GM19023 (cell line): ENCODE results near the gene MROH2A.

ENCODE experiments used
- ATAC-seq: cut with Tn5 transposase; IDR thresholded peaks from one replicate; pipeline ENCODE4 v1.9.1; 2021; ENCODE audit warnings: mild to moderate bottlenecking, moderate library complexity; ENCODE audit not compliant: unreplicated experiment

The MROH2A gene

DNA sequence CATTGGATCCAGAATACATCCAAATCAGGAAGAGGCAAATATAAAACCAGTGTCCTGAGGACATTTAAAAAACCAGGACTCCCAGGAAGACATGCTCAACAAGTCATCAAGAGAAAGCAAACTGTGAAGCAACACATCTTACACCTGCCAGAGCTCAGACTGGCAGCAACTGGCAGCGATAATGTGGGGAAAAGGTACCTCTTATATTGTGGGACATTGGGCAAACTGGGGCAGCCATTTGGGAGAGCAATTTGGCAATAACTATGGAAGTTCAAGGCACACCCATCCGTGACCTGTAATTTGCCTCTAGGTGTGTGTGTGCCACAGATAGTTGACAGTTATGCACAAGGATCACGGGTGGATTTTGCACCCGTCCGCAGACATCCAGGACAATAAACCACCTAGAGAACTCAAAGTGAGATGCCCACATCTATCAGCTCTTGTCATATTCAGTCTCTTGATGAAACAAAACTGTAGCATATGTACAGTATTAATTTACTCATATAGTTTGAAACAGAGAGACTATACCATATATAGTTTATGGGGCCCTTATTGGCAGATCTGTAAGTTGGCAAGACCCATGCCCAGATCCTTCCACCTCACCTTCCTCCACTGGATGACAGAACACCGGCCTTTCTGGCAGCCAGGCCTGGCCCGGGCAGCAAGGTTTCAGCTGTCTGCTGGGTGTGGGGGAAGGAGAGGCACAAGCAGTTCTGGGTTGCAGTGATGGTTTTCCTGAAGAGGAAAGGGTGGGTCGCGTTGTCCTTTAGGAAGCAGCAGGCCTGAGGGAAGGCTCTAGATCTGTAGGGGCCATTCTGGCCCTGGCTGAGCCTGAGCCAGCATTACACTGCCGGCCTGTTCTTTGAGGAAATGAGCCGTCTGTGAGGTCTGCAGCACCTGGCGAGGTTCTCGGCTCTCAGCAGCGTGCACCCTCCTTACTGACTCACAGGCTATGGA lies 57.4 kb downstream of the MROH2A start:
- ATAC-seq, result no peak

DNA sequence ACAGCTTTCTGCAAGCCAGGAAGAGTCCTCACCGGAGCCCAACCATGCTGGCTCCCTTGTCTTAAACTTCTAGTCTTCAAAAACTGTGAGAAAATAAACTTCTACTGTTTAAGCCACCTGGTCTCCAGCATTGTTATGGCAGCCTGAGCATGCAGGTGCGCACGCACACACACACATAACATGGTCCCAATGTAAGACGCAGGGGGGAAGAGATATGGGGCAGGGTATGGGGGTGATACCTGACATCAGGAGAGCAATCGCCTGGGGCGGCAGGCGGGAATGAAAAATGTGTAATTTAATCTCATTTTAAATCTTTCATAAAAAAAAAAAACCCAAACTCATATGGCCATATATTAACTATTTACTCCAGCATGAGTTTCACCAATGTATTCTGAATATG lies 58.2 kb downstream of the MROH2A start:
- no peak for ATAC-seq

DNA sequence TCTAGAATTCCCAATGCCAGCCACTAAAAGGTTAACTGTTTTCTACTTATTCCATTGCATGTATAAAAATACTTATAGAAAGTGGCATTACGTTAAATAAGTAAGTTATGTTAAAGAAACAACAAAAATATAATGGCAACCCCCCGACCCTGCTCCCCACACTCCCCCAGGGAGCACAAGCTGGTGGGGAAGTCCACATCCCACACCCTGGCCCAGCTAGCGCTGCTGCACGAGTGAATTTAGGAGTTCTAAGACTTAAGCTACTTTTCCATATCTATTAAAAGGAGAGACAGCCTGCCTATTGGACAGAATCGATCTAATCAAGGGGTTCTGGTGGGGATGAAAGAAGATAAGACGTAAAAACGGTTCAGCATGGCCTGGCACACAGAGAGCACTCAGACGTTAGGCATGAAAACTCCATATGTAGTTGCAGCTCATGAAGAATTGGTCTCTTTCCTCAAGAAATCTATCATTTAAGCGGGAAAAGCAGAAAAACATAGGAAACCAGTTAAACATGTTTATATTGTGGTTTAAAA lies 59.6 kb downstream of the MROH2A start:
- no peak for ATAC-seq

DNA sequence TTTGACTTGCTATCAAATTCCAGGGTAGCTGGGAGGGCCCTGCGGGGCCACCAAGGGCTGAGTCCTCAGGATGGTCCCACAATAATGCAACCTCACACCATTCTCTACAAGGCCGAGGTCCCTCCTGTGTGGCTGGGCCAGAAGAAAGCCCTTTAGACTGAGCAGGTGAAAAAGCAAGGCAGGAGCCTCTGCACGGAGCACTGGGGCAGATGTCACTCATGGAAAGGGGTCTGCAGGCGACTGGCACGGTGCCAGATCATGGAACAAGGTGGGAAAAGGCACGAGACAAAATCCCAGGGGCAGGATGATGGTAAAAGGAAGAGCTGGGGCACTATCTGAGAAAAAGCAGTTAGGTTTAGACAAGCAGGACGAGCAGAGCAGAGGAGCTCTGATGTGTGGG lies 60.1 kb downstream of the MROH2A start:
- no peak for ATAC-seq

DNA sequence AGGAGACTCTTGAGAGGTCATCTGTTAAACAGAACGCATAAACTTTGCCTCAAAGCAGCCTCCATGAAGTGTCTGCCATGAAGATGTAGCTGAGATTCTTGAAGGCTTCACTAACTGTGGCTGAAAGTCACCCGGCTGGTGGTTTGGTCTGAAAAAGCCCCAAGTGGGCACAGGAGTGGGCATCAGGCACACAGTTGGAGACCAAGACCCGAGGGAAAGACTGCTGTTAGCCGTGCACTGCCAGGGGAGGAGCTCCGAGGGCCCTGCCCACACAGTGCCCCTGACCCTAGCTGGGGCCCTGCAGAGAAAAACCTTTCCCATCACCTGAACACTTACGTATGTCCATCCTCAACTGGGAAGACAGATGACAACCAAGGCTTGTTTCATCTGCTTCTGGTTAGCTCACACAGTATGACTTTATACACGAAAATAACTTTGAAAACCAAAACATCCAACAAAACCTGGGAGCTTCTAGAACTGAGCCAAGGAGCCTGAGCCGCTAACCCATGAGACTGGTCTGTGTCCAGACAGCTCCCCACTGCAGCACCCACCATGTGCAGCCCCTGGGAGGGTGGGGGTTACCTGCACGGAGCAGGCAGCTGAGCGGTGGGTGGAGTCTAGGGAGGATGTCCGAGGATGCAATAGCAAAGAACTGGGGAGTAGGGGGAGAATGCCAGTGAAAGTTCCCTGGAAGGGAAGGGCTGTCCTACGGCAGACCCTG lies 60.8 kb downstream of the MROH2A start:
- ATAC-seq, result no peak

DNA sequence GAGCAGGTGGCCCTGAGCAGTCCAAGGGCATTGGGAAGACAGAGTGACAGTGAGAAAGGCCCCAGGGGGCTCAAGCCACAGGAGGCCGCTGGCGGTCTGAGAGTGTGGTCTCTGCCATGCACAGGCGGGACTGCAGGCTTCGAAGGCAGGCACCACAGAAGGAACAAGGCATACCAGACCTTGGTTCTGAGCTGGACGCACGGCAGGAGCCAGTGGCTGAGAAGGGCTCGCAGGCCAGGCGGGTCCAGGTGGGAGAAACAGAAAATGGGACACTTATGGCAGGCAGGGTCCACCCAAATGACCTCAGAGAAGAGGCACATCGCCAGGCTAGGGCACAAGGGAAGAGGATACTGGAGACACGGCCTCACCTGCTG lies 61.3 kb downstream of the MROH2A start:
- ATAC-seq, result no peak

DNA sequence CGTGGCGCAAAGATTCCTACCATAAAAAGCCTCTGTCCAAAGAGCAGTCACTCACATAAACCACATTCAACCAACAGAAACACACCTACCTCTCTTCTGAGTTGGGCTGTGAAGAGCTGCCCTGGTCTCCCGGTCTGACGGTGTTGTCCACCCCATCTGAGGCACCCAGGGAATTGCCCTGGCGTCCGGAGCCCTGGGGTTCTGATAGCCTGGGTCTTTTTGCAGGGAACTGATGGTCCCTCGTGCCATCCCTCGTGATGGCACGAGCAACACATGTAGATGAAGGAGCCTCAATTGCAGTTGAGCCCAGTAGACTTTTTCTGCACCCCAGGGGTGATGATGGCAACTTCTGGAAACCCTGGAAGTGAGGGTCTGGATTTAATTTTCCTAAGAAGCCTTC lies 62.4 kb downstream of the MROH2A start:
- no peak for ATAC-seq

DNA sequence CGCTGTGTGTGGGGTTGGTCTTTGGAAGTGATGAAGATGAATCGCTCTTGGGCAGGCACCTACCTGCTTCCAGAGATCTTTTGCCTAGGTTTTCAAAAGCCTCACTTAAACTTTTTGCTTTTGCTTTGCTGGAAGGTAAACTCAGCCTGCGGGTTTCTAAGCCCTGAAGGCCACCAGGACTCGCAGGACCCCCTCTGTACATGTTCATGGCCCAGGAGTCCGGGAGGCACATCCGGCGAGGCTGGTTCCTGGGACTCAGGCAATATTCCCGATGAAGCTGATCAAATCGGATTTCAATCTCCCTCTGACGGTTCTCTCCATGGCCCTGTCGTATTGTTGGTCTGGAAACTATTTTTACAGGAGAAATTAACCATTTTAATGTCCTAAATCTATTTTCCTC lies 63.1 kb downstream of the MROH2A start:
- ATAC-seq, result no peak

DNA sequence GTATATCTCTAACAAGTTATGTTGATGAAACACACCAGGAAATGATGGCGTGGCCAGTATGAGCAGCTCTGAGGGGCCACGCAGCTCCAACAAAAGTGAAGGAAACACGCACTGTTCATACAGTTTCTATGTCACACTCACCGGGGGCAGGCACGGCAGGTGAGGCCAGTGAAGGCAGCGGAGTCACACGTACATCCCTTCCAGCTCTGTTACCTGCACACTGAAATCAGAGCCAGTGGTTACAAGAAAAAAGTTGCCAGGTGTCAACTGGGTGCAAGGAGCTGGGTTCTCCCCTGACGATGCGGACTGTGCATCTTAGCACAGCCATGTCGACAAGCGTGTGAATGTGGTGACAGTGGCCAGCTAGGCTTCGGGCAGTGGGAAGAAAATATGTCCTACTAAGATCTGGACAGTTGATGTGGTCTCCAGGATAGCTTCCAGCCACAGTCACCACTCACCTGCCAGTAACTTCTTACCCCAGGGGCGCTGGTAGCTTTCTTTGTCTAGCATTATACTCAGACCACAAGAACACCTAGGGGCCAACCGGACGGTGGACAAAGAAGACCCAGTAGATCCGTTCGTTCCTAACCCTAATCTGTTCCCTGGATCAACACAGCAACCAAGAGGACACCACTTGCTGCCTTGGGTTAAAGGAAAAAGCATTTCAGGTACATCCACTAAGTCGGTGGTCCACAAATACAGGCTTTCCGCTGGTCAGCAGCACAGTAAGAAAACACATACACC lies 66.1 kb downstream of the MROH2A start:
- ATAC-seq, result no peak

DNA sequence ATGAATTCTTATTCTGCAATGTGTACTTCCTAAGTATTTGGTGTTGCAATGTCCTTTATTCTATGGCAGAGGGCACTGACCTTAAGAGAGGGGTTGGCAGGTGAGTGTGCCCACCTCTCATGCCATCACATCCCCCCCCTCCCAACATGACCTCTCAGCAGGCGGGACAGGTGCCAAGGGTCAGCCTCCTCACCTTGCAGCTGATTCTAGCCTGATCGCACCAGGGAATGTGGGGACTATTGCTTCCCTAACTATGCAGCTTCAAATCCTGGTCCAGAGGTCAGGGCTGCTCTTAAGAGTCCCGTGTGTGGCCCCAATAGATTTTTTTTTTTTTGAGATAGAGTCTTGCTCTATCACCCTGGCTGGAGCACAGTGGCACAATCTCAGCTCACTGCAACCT lies 66.7 kb downstream of the MROH2A start:
- ATAC-seq, result no peak

DNA sequence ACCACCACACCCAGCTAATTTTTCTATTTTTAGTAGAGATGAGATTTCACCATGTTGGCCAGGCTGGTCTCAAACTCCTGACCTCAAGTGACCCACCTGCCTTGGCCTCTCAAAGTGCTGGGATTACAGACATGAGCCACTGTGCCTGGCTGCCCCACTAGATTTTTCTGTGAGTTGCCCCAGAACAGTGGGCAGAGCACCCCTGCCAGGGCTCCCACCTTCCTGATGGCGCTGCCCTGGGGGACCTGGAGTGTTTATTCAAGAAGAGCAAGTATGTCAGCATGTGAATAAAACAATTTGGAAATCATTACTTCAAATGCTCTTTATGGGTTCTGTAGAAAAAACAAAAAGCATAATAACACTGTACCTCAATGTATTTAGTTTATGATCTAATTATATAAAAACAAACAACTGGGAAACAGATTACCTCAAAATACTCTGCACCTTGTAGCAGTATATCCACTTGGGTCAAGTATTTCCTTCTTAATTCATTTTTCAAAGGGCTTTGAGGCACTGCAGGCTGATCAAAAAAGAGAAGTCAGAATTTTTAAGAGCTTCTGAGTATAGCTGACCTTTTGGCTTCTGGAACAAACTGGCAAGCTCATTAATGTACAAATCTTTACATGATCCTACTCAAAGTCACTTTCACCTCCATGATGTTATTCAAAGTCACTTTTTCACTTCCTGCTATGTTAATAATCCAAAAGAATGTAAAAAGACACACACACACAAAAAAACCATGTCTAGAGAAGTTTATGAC lies 67.4 kb downstream of the MROH2A start:
- ATAC-seq, result no peak

DNA sequence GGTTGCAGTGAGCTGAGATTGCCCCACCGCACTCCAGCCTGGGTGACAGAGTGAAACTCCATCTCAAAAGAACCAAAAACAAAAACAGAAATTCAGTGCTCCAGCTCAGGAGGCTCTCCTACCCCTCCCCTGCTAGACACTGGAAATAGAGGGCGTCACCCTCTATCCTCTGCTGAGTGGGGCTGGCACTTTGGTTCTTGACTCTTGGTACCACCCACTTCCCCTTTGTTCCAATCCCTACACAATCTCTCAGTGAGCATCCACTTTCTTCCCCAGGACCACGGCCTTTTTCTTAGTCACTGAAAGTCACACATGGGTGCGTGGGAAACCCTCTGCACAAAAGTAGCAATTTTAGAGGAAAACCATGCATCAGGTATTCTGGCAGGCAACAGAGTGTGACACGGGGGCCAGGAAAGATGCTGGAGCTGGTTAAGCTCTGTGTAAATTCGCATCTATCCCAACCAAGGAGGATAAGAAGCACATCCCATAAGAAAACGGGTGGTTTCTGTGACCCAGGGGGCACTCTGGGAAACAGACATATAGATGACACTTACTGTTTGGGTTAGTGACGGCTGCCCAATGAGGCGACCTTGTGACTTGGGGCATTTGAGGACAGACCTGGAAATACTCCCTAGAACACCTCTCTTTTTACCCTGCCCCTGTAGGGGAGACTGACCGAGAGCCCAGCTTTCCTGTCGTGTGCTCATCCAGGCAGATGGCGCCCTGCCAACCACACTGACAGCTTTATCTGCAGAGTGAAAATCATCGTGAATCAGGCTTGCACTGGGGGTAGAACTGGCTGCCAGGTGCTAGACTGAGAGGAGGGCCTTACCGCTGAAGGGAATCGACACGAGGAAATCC lies 68.5 kb downstream of the MROH2A start:
- ATAC-seq, result no peak

DNA sequence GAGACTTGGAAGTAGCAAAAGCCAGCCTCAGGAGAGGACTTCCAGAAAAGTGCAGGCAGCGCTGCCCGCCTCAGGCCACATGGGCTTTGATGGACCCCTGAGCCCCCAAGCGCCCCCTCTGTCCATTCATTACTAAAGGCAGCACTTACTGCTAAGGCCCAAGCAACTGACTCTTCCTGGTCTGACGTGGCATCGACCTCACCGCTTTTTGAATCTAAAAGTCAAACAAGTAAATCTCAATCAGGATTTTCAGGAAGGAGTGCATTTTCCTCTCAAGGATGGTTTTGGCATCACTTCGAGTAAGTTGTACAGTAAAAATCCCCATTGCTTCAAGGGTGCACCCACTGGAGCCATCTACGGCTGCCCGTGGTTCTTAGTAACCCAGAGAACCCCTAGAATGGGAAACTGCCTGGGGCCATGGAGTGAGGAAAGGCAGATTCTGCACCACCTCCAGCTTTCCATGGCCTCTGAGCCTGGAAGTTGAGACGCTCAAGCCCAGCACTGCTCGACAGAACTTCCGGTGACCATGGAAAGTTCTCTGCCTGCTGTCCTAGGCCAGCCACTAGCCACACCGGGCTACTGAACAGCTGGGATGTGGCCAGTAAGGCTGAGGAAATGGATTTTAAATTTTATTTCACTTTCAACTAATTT lies 69.2 kb downstream of the MROH2A start:
- no peak for ATAC-seq

DNA sequence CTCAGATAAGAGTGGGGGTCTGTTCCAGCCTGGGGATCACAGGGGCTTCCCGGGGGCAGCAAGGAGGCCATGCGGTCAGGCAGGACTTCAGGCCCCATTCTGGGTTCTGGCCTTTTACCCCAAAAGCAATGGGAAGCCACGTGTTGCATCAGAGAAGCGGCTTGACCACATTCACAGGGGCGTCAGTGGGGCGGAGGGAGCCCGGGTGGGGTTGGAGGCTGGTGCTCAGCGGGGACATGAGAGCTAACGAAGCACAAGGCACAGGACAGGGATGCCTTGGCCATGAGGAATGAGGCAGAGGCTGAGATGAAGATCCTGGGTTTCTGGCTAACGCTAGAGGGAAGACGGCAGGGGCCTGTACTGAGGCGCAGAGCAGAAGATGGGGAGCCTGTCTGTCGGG lies 70.1 kb downstream of the MROH2A start:
- no peak for ATAC-seq

DNA sequence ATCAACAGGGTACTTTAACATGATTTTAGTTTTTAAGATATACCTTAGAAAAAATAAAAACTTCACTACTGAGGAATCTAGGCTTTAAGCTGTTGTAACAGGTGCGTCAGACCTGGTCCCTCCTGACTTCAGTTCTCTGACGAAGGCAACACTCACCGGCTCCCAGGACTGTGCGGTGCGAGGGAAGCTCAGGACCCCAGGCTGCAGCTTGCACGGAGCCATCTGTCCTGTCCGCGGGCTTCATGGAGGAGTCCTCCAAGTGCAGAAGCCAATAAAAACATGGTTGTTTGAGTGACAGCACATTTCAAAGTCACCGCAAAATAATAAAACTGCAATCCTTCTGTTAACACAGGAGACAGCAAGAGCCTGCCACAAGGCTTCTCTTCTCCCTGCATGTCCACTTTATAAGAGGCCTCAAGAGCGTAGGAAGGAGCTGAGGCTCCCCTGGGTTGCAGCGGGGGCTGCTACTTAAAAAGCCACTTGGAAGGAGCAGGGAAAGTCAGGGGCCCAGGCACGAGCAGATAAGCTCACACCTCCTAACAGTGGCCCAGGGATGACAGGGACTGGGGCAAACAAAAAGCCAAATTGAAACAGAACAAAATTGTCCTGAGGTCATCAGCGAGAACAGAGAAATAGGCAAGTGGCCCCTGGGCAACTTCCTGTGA lies 71.6 kb downstream of the MROH2A start:
- ATAC-seq, result no peak

DNA sequence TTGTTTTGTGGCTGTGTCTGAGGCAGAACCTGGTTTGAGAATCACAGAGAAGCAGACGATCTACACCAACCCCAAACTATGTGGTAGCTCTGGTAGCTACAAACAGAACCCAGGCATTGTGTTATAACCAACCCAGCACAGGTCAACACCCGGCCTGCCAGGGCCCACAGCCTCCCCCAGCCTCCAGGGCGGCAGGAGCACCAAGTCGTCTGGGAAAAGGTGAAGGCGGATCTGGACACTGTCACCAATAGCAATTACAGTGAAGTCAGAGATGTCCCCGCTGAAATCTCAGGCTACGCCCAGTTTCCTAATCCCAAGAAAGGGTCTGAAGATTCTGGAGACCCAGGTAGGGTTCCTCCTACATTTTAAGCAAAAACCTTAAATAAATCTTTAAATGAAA lies 72.6 kb downstream of the MROH2A start:
- ATAC-seq, result no peak

DNA sequence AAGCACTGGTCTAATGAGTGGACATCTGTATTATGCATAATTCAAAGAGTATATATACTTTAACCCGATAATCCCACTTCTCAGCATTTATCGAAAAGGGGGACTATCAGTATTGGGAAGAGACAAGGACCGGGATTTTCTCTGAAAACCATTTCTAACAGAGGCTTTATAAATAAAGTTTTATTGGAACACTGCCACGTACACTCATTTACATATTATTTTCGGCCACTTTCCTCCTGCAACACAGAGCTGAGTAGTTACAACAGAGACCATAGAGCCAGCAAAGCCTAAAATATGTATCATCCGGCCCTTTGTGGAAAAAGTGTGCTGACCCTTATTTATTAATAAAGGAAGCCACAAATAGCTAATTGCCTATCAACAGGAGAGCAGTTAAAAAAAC lies 73.0 kb downstream of the MROH2A start:
- no peak for ATAC-seq

DNA sequence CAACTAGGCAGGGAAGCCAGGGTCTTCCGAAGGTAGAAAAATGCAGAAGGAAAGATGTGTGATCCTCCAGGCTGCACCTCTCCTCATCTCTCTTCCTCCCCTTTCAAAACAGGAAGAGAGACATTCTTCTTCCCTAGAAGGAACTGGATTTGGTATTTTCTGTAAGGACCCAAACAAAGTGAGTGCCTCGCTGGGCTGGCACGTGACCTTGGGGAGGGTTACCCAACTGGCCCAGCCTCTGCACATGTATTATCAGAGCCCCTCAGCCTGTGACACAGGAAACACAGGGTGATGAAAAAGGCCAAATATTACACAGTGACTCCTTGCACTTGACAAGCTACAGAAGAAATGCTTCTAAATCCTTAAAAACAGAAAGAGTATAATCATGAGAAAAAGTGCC lies 73.9 kb downstream of the MROH2A start:
- no peak for ATAC-seq

DNA sequence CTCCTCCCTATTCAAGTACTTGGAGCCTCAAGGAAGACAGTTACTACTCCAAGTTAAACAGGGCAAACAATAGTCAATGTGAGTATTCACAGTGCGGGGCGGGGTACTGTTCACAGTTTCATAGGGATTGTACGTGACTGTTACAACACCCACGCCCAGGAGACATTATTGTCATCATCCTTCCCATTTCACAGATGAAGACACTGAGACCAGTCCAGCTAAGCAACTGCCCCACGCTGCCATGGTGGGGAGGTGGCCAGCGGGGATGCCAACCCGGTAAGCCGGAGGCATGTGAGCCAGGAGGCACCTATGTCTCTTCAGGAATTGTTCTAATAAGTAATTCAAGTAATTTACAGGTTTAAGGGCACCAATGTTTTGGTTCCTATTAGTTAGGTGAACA lies 75.2 kb downstream of the MROH2A start:
- no peak for ATAC-seq
